ENCODE data around the gene PTPN11. TPM values are rescaled to one million over a fixed set of nuclear protein-coding genes. Genes with fewer than 3 reads are reported as not detected.

The PTPN11 gene
- total and polyA plus RNA-seq, 10 of the 15 experiments (the other 5 are each of a cell fraction or from before 2014, with no cell fraction given) = 14.6 to 85.2 (median 58.6) TPM

DNA sequence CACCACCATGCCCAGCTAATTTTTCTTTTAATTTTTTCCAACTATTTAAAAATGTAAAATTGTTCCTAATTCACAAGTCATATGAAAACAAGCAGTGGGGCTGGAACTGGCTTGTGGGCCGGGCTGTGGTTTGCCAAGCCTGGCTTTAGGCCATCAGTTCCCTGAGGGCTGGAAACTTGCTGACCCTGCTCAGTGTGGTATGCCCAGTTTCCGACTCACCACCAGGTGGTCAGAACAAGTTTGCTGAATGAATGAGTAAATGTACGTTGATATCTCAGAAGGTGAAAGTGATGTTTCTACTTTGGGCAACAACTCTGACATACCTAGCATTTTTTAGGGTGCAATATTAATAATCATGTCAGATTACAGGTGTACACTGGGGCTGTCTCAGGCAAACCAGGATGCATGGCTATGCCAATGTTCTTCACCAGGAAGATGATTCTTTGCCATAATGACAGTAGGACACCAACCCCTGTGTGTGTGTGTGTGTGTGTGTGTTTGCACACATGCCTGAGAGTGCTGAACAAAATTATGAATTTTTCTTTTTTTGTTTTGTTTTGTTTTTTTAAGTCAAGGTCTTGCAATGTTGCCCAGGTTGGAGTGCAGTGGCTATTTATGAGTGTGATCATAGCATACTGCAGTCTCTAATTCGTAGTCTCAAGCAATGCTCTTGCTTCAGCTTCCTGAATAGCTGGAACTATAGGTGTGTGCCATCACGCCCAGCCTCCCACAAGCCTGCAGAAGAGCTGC lies 106.1 kb downstream of the PTPN11 start:
- Histone ChIP-seq H3K4me3 (no peak overlapping the region), H3K79me2 (ENCODE audit: control insufficient read depth, insufficient read depth, low read length) (no peaks in the 10 kb centered on the region), H3K27ac (ENCODE audit: control insufficient read depth, insufficient read depth) (no peak overlapping the region), H3K9me3 (replicated peaks; ENCODE audit: control insufficient read depth, insufficient read depth, low read length) (no peaks in the 10 kb centered on the region), H3K27me3 (replicated peaks in 1 of 2; ENCODE audit: control insufficient read depth in 2 of 2, insufficient read depth in 2 of 2, low read length in 1 of 2) (no peaks in the 10 kb centered on the region), H2AFZ (ENCODE audit: control insufficient read depth, low read depth, low read length) (no peak overlapping the region), H3K4me2 (ENCODE audit: control insufficient read depth, insufficient read depth) (no peak overlapping the region), H3K9ac (ENCODE audit: control insufficient read depth, insufficient read depth, low read length) (no peak overlapping the region), H3K36me3 (ENCODE audit: control insufficient read depth in 2 of 2, insufficient read depth in 2 of 2, low read length in 1 of 2) (no peaks in the 10 kb centered on the region), H4K20me1 (ENCODE audit: control insufficient read depth, insufficient read depth) (no peaks in the 10 kb centered on the region), H3K4me1 (ENCODE audit: control insufficient read depth, insufficient read depth, low read length) (no peaks in the 10 kb centered on the region)
- ChIA-PET CTCF (no interaction called here), SMC1A (ENCODE audit: uncharacterized antibody, unreplicated experiment) (no interaction called here), POLR2A (no interaction called here), RAD21 (ENCODE audit: unreplicated experiment) (no interaction called here)
- DNase-seq (ENCODE audit: low read depth, low spot score) (no peak), ATAC-seq (peak; percentile 41), FAIRE-seq (no peak)
- no TSS peak for BruUV-seq (replicated peaks)
- 23% methylated on average over 5 of the region's 5 CpGs for WGBS (ENCODE audit: insufficient coverage, insufficient replicate concordance, low lambda C conversion rate, missing lambda C conversion rate)
- intact Hi-C loops (cut with micrococcal nuclease; ENCODE audit: unreplicated experiment) (no loop called here), in situ Hi-C loops (cut with MboI) (no loop called here)
- TF ChIP-seq IKZF2 (IDR thresholded peaks at IDR 0.05) = no peak
- TF ChIP-seq, protein P1, sequence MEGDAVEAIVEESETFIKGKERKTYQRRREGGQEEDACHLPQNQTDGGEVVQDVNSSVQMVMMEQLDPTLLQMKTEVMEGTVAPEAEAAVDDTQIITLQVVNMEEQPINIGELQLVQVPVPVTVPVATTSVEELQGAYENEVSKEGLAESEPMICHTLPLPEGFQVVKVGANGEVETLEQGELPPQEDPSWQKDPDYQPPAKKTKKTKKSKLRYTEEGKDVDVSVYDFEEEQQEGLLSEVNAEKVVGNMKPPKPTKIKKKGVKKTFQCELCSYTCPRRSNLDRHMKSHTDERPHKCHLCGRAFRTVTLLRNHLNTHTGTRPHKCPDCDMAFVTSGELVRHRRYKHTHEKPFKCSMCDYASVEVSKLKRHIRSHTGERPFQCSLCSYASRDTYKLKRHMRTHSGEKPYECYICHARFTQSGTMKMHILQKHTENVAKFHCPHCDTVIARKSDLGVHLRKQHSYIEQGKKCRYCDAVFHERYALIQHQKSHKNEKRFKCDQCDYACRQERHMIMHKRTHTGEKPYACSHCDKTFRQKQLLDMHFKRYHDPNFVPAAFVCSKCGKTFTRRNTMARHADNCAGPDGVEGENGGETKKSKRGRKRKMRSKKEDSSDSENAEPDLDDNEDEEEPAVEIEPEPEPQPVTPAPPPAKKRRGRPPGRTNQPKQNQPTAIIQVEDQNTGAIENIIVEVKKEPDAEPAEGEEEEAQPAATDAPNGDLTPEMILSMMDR (IDR thresholded peaks at IDR 0.05 in 2 of 3, conservative IDR thresholded peaks at IDR 0.05 in 1 of 3; ENCODE audit: control insufficient read depth in 2 of 3, extremely low read depth in 1 of 3, insufficient read depth in 1 of 3, low read depth in 3 of 3, low read length in 3 of 3) = 0 out of 6 replicates have a peak, but pooled peaks of 1 of the 3 experiments have one; percentile 8
- TF ChIP-seq GABPA (IDR thresholded peaks at IDR 0.05; ENCODE audit: low read depth) = no peak
- no peak for TF ChIP-seq BACH1 (IDR thresholded peaks at IDR 0.05; ENCODE audit: borderline replicate concordance)
- TF ChIP-seq ASH2L (IDR thresholded peaks at IDR 0.05; ENCODE audit: borderline replicate concordance, low read depth) = no peak

All from GM12878 (cell line).